ENCODE data around the gene EFCAB9.
A peak's percentile ranks its signal among the peaks of the same experiment; 100 is the strongest.

EFCAB9 gene

DNA sequence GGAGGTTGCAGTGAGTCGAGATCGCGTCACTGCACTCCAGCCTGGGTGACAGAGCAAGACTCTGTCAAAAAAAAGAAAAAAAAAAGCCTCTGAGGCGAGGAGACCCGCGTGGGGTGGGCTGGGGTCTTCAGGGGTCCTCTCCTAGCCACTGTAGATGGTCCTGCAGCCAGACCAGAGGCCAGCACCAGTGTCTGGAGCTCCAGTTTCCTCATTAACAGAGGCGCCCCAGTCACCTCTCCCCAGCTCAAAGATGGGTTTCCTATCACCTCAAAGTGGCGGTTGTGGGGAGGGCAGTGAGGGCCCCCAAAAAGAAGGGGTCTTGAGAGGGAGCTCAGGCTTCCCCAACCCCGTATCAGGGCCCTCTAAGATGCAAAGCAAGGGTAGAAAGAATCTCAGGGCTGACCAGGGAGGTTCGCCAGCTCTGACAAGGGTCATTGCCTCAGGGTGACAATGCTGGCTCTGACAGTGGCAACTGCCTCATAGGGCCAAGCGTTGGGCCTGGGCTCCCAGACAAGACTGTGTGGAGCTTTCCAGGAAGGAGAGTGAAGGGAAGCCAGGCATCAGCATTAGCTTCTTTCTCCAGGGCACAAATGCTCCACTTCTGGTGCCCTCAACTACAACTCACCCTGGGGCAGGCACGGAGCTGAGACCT is 20.9 kb upstream of the EFCAB9 start:
- Mint-ChIP-seq H3K27ac (peak overlapping the region; percentile 96), H3K27me3 (no peaks in the 10 kb centered on the region), H3K9me3 (no peaks in the 10 kb centered on the region), H3K36me3 (peaks cover 82% of the 10 kb centered on the region), H3K4me1 (peaks cover 90% of the 10 kb centered on the region), H3K4me3 (peak overlapping the region; percentile 95)
- CTCF ChIA-PET: interaction anchor here (1.7 to 8.5 kb wide), 4 partner anchors 10 to 65 kb away, joined by 8 to 116 read pairs (median 12); partner anchors contain the start of gene STK10
- no peak for DNase-seq

DNA sequence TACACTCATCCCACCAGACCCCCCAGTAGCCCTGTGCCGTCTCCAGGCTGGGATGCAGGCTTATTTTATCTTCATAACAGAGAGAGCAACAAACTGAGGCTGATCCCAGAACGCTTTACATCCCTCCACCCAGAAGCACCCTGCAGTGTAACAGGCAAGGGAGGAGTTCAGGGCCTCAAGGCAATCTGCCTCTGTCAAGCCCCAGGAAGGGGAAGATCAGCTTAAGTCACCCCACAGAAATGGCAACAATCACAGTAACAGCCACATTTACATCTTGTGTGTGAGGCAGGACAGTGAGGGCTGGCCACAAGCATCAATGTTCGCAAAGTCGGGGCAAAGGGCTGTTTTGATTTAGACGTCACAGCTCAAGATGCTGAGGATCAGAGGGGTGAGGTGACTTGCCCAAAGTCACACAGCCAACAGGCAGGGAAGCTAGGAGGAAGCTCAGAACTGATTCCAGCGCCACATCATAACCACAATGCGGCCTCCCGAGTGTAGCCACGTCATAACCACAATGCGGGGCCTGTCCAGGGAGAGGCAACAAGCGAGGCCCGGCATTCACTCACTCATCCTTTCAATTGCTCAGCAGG is 20.3 kb upstream of the EFCAB9 start:
- Mint-ChIP-seq H3K4me1 (peaks cover 92% of the 10 kb centered on the region), H3K9me3 (no peaks in the 10 kb centered on the region), H3K27me3 (no peaks in the 10 kb centered on the region), H3K4me3 (peak overlapping the region; percentile 95), H3K36me3 (peaks cover 87% of the 10 kb centered on the region), H3K27ac (peak overlapping the region; percentile 96)
- CTCF ChIA-PET: interaction anchor here (1.1 to 8.5 kb wide), 5 partner anchors 8 to 66 kb away, joined by 3 to 116 read pairs (median 10); partner anchors contain the start of gene STK10
- peak; percentile 77 for DNase-seq

DNA sequence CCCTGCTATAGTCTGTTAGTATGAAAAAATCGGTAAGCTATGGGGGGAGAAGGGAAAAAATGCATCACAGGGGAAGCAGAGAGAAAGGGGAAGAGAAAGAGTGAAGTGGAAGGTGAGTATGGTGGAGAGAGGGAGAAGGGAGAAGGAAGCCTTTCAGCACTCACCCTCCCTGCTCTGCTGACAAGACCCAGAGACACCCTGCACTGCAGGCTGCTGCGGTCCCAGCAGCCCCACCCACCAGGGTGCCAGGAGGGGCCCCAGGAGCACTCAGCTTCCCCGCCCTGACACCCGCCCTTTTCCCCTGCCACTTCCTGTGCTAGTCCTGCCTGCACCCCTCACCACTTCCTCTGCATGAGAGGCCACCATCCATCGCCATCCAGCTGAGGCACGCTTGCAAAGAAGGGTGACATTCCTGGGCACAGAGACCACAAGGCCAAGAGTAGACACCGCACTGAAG is 18.7 kb upstream of the EFCAB9 start:
- Mint-ChIP-seq H3K9me3 (no peaks in the 10 kb centered on the region), H3K27me3 (no peaks in the 10 kb centered on the region), H3K27ac (peak overlapping the region; percentile 96), H3K4me1 (peaks cover 92% of the 10 kb centered on the region), H3K4me3 (peak overlapping the region; percentile 95), H3K36me3 (peaks cover 78% of the 10 kb centered on the region)
- peak; percentile 96 for DNase-seq
- CTCF ChIA-PET: interaction anchor here (0.8 to 8.5 kb wide), 7 partner anchors 12 to 116 kb away, joined by 3 to 116 read pairs (median 5); partner anchors contain the start of gene STK10

DNA sequence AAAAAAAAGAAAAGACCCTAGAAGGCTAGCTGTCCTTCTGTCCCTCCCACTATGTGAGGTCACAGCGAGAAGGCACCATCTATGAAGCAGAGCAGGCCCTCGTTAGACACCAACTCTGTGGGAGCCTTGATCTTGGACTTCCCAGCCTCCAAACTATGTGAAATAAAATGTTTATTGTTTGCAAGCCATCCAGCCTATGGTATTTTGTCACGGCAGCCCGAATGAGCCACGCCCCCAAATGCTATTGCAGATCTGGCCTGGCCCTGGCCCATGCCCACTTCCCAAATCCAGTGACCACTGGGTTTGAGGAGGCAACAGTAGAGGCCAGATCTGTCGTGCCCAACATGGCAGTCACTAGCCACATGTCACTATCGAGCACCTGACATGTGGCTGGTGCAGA is 16.8 kb upstream of the EFCAB9 start:
- Mint-ChIP-seq H3K27ac (peak overlapping the region; percentile 96), H3K36me3 (peaks cover 74% of the 10 kb centered on the region), H3K4me3 (peak overlapping the region; percentile 95), H3K9me3 (no peaks in the 10 kb centered on the region), H3K27me3 (no peaks in the 10 kb centered on the region), H3K4me1 (peaks cover 92% of the 10 kb centered on the region)
- no peak for DNase-seq
- CTCF ChIA-PET: interaction anchor here (8.5 kb wide), 1 partner anchor 10 kb away, joined by 116 read pairs; the partner anchor contains the start of gene STK10

GRCh38 chr5:172178301-172178987 is 15.5 kb upstream of the EFCAB9 start:
- peaks cover 92% of the 10 kb centered on the region for H3K4me1 Mint-ChIP-seq
- peak overlapping the region; percentile 95 for H3K4me3 Mint-ChIP-seq
- H3K36me3 Mint-ChIP-seq: peaks cover 79% of the 10 kb centered on the region
- CTCF ChIA-PET: interaction anchor here (0.8 to 8.5 kb wide), 2 partner anchors 9 to 266 kb away, joined by 3 to 116 read pairs; partner anchors contain the start of gene STK10
- no peaks in the 10 kb centered on the region for H3K9me3 Mint-ChIP-seq
- H3K27ac Mint-ChIP-seq: peak overlapping the region; percentile 96
- DNase-seq: peak; percentile 39
- H3K27me3 Mint-ChIP-seq: no peaks in the 10 kb centered on the region

DNA sequence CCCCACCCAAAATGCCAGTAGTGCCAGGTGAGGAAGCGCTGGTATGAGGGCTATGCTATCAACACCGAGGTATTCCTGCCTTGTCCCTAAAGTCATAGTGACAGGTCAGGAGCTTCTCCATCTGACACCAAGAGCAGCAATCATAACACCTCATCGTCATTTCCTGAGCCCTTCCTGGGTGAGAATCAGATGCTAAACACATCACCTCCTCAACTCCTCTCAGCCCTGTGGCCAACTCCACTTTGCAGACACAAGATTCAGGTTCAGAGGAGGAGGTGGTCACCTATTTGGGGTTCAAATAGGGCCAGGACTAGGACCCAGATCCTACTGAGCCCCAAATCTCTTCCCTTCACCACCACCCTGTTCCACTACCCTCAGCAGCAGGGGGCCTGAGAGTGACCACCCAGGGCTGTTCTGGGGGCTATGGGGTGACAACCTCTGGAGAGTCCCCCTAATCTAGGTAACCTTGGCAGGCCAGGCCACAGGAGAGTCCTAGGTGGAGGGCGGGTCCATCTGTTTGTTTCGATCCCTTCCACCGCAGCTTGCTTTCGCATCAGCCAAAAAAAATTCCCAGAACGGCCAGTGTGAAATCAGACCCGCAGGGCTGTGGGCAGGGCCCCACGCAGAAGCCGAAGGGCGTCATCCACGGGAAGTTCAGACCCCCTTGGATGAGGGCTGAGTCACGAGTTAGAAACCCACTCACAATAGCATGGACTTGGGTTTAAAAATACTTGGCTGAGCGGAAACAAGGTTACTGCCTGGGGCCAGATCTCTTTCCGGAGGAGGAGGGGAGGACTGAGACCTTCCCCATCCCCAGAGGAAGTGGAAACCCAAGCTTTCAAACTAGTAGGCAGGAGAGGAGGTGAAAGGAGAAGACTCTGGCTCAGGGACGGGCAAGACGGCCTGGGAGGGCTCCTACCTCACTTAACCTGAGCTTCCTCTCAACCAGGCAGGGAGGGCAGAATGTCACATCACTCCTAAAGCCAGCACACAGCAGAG is 14.7 kb upstream of the EFCAB9 start:
- peak overlapping the region; percentile 96 for H3K27ac Mint-ChIP-seq
- peak overlapping the region; percentile 95 for H3K4me3 Mint-ChIP-seq
- CTCF ChIA-PET: interaction anchor here (0.8 to 8.5 kb wide), 2 partner anchors 8 to 267 kb away, joined by 3 to 116 read pairs; partner anchors contain the start of gene STK10
- peaks cover 92% of the 10 kb centered on the region for H3K4me1 Mint-ChIP-seq
- peaks cover 79% of the 10 kb centered on the region for H3K36me3 Mint-ChIP-seq
- peak; percentile 70 for DNase-seq
- H3K27me3 Mint-ChIP-seq: no peaks in the 10 kb centered on the region
- no peaks in the 10 kb centered on the region for H3K9me3 Mint-ChIP-seq

DNA sequence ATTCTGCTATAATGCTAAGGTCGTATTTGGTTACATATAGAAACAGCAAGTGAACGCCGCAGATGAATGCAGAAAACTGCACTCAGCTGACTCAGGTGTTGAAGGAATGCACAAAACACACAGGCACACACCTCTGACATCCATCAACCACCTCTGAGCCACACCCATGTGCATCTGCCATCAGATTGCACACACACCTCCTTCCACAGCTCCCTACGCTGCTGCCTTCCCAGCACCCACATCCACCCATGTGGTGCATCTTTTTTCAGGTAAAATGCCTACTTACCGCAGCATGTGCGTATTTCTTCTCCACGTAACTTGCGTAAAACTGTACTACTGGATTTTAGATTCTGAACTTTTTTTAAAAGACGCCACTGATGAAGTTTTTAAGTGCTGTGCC is 13.0 kb upstream of the EFCAB9 start:
- Mint-ChIP-seq H3K9me3 (no peaks in the 10 kb centered on the region), H3K36me3 (peaks cover 79% of the 10 kb centered on the region), H3K27ac (peak overlapping the region; percentile 96), H3K4me3 (peak overlapping the region; percentile 95), H3K27me3 (no peaks in the 10 kb centered on the region), H3K4me1 (peaks cover 98% of the 10 kb centered on the region)
- peak; percentile 57 for DNase-seq
- CTCF ChIA-PET: no interaction called here

DNA sequence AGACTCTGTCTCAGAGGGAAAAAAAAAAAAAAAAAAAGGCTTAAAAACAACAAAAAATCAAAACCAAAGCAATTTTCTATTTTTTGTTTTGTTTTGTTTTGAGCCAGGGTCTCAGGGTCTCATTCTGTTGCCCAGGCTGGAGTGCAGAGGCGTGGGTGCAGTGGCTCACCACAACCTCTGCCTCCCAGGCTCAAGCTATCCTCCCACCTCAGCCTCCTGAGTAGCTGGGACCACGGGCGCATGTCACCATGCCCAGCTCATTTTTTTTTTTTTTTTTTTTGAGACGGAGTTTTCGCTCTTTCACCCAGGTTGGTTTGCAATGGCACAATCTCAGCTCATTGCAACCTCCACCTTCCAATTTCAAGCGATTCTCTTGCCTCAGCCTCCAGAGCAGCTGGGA is 11.7 kb upstream of the EFCAB9 start:
- Mint-ChIP-seq H3K27ac (peak overlapping the region; percentile 94), H3K27me3 (no peaks in the 10 kb centered on the region), H3K4me3 (no peak overlapping the region), H3K4me1 (peaks cover 85% of the 10 kb centered on the region), H3K9me3 (no peaks in the 10 kb centered on the region), H3K36me3 (peaks cover 78% of the 10 kb centered on the region)
- no peak for DNase-seq
- CTCF ChIA-PET: interaction anchor here (0.7 to 1.3 kb wide), 2 partner anchors 14 to 26 kb away, joined by 3 read pairs; no protein-coding TSS in a partner anchor

DNA sequence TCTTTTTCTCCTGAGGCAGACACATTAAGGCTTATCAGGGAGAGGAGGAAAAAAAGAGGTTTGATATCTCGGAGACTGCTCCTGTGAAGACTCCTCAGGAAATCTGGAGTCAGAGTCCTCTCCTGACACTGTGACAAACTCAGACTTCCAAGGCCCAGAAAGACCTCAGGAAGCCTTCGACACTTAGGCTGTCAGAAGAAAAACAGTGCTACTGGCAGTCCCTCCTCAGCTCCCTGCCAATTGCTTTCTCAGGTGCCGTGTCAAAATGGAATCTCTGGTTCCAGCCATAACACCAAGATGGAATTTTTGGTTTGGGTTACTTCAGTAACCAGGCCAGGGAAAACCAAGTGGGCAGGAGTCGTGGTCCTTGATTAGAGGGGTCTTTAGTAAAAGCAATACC is 10.1 kb upstream of the EFCAB9 start:
- peak overlapping the region; percentile 96 for H3K4me3 Mint-ChIP-seq
- DNase-seq: no peak
- H3K36me3 Mint-ChIP-seq: peaks cover 66% of the 10 kb centered on the region
- H3K27ac Mint-ChIP-seq: peak overlapping the region; percentile 94
- H3K27me3 Mint-ChIP-seq: peaks cover 5% of the 10 kb centered on the region
- CTCF ChIA-PET: interaction anchor here (0.8 to 8.2 kb wide), 5 partner anchors 8 to 110 kb away, joined by 3 to 116 read pairs (median 3); no protein-coding TSS in a partner anchor
- H3K9me3 Mint-ChIP-seq: no peaks in the 10 kb centered on the region
- H3K4me1 Mint-ChIP-seq: peaks cover 69% of the 10 kb centered on the region

DNA sequence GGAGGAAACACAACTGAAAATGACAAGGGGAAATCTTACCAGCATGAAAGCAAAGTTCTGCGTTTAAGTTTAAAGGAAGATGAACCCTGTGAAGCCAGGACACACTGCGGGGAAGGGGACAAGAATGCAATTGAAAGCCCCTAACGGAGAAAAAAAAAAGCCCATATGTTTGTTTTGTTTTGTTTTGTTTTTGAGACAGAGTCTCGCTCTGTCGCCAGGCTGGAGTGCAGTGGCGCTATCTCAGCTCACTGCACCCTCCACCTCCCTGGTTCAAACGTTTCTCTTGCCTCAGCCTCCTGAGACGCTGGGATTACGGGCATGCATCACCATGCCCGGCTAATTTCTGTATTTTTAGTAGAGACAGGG is 8.9 kb upstream of the EFCAB9 start:
- CTCF ChIA-PET: interaction anchor here (0.6 to 8.2 kb wide), 4 partner anchors 9 to 373 kb away, joined by 3 to 116 read pairs (median 39); no protein-coding TSS in a partner anchor
- Mint-ChIP-seq H3K4me3 (peak overlapping the region; percentile 96), H3K9me3 (no peaks in the 10 kb centered on the region), H3K27me3 (peaks cover 13% of the 10 kb centered on the region), H3K27ac (peak overlapping the region; percentile 94), H3K4me1 (peaks cover 62% of the 10 kb centered on the region), H3K36me3 (peaks cover 61% of the 10 kb centered on the region)
- DNase-seq: no peak

DNA sequence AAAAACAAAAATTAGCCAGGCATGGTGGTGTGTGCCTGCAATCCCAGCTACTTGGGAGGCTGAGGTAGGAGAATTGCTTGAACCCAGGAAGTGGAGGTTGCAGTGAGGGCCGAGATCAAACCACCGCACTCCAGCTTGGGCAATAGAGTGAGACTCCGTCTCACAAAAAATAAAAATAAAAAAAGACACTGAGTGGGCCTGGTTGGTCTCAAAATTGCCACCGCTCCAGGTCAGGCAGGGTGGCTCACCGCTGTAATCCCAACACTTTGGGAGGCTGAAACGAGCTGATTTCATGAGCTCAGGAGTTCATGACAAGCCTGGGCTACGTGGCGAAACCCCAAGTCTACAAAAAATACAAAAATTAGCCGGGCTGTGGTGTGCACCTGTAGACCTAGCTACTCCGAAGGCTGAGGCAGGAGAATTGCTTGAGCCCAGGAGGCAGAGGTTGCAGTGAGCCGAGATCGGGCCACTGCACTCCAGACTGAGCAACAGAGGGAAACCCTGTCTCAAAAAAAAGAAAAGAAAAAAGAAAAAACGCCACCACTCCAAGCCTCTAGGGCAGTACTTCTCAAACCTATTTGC is 7.8 kb upstream of the EFCAB9 start:
- no peak for DNase-seq
- Mint-ChIP-seq H3K36me3 (peaks cover 53% of the 10 kb centered on the region), H3K27ac (peak overlapping the region; percentile 94), H3K9me3 (no peaks in the 10 kb centered on the region), H3K27me3 (peaks cover 16% of the 10 kb centered on the region), H3K4me3 (peak overlapping the region; percentile 96), H3K4me1 (peaks cover 51% of the 10 kb centered on the region)
- CTCF ChIA-PET: interaction anchor here (1.3 to 8.2 kb wide), 10 partner anchors 10 to 275 kb away, joined by 3 to 116 read pairs (median 6); no protein-coding TSS in a partner anchor

DNA sequence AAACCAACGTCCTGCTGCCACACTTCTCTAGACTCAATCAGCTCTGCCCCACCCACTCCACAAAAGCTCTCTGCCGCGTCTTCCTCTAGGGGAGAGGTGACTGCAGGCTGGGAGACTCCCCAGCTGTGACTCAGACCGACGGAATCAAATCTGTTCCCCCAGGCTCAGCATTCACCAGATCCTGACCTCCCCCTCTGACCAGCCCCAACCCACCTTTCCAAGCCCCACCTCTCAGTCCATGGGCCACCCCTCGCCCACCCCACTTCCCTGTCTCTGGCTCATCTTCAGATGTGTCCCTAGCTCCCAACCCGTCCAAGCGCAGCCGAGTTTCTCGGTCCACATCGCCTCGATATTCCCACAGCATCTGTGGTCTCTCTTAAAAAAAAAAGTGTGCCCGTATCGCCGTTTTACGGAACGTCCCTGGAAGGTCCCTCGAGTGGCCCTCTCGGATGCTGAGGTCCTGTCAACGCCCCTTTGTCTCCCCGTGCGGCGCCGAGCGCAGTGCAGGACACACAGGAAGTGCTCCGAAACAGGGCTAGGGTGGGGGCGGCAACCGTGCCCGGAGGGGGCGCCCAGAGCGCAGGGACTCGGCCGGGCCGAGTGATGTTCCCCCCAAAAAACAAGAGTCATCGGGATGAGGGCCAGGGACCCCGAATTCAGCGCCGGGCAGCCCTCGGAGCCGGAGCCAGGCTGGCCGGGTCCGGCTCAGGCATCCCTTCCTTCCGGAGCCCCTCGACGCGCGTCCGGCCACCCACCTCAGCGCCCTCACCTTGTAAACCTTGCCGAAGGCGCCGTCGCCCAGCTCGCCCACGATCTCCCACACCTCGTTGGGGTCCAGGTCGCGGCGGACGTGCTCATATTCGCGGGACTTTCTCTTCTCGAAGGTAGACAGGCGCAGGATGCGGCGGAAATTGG is 6.6 kb upstream of the EFCAB9 start:
- Mint-ChIP-seq H3K9me3 (no peaks in the 10 kb centered on the region), H3K27ac (peak overlapping the region; percentile 94), H3K4me3 (peak overlapping the region; percentile 96), H3K4me1 (peaks cover 41% of the 10 kb centered on the region), H3K27me3 (peaks cover 20% of the 10 kb centered on the region), H3K36me3 (peaks cover 49% of the 10 kb centered on the region)
- CTCF ChIA-PET: interaction anchor here (1.0 to 8.2 kb wide), 16 partner anchors 12 to 276 kb away, joined by 3 to 116 read pairs (median 6); no protein-coding TSS in a partner anchor
- peak; percentile 79 for DNase-seq
